Coronary artery (tissue), 2 donors: Measurements from ENCODE around the gene MFSD12.

ENCODE experiments used
- DNase-seq: peaks from one replicate; pipeline ENCODE4 v3.0.0-alpha.2; 2017; ENCODE audit warnings: low spot score
- H3K27ac ChIP-seq, 2 donors: fragments of 200-600 bp; sonication (generic); one replicate each; pipeline ENCODE4 v1.5.1; 2016 to 2019
- H3K4me3 ChIP-seq: fragments of 200-600 bp; sonication (generic); 2 replicates; pipeline ENCODE4 v1.5.1; 2016; ENCODE audit warnings: mild to moderate bottlenecking, moderate library complexity
- CTCF ChIP-seq: fragments of 200-600 bp; sonication (generic); IDR thresholded peaks from one replicate; pipeline ENCODE4 v1.5.1; 2019; ENCODE audit warnings: antibody characterized with exemption

The MFSD12 gene

GRCh38 chr19:3520166-3521103 lies 37.0 kb downstream of the MFSD12 start:
- no peak for TF ChIP-seq CTCF
- no peak for DNase-seq
- Histone ChIP-seq H3K4me3 (no peak overlapping the region), H3K27ac (no peak overlapping the region)

DNA sequence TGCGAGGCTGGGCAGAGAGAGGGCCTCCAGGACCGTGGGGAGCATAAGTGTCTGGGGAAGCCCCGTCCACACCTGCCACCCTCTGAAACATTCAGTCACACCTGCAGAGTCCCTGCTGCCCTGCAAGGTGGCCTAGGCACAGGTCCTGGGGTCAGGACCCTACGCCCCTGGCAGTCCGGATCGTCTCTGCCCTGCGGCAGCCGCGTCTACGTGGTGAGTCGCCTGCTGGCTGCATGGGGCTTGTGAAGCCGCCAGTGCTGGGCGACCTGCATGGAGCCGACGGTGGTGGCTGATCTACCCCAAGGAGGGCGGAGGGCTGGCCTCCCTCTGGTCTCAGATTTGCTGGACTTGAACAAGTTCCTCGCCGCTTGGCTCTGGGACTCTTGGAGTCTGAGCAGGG lies 38.3 kb downstream of the MFSD12 start:
- Histone ChIP-seq H3K4me3 (no peak overlapping the region), H3K27ac (no peak overlapping the region)
- no peak for DNase-seq
- TF ChIP-seq CTCF: no peak

GRCh38 chr19:3518659-3519058 lies 38.7 kb downstream of the MFSD12 start:
- H3K4me3 ChIP-seq: no peak overlapping the region
- TF ChIP-seq CTCF: no peak
- no peak for DNase-seq
- no peak overlapping the region for H3K27ac ChIP-seq

- H3K4me3 ChIP-seq: no peak overlapping the region
- H3K27ac ChIP-seq: no peak overlapping the region
- no peak for DNase-seq
- no peak for TF ChIP-seq CTCF
These were observed 39.1 kb downstream of the MFSD12 start for GRCh38 chr19:3518255-3518654.

DNA sequence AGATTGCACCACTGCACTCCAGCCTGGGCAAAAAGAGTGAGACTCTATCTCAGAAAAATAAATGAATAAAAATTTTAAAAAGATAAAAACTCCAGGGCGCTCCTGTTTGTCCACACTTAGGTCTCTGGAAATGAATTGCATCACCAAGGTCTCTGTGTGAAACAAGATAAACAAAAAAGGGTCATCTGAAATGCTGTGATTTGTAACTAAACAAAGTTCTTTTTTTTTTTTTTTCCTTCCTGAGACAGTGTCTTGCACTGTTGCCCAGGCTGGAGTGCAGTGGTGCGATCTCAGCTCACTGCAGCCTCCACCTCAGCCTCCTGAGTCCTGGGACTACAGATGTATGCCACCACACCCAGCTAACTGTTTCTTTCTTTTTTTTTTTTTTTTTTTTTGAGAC lies 39.7 kb downstream of the MFSD12 start:
- Histone ChIP-seq H3K4me3 (no peak overlapping the region), H3K27ac (no peak overlapping the region)
- no peak for DNase-seq
- no peak for TF ChIP-seq CTCF

- DNase-seq: no peak
- no peak overlapping the region for H3K4me3 ChIP-seq
- no peak for TF ChIP-seq CTCF
- no peak overlapping the region for H3K27ac ChIP-seq
These were observed 40.6 kb downstream of the MFSD12 start for GRCh38 chr19:3516675-3517207.
